WTC11 (cell line): Measurements from ENCODE around the gene CHPT1. TPM values are rescaled to one million over a fixed set of nuclear protein-coding genes. Genes with fewer than 3 reads are reported as not detected.
"Not testable (repeated sequence)": the region's sequence is repeated elsewhere in the genome, so short reads cannot be mapped to it uniquely, and the experiment has no call there.

Experiments
- ATAC-seq: fragments of 200-7000 bp; cut with Tn5 transposase; 2 replicates; pipeline ENCODE4 v1.10.0; 2021; ENCODE audit warnings: mild to moderate bottlenecking, moderate library complexity
- CTCF ChIA-PET: fragments of 300-600 bp; sonication (Branson Sonifier 250); formaldehyde crosslinking; loops from one replicate; lab custom pipeline; 2021; ENCODE audit warnings: antibody characterized with exemption; lab: Charles Lee
- POLR2A ChIA-PET: fragments of 350-600 bp; sonication (Branson Sonifier 250); formaldehyde crosslinking; loops from one replicate; lab custom pipeline; 2021; ENCODE audit warnings: antibody characterized with exemption; lab: Charles Lee
- DNase-seq: peaks from one replicate; pipeline ENCODE4 v3.0.0; 2021; ENCODE audit warnings: low spot score
- H3K27ac Mint-ChIP-seq: 2 replicates; pipeline ENCODE4 v1.8.0; 2021; ENCODE audit warnings: mixed read lengths
- H3K27me3 Mint-ChIP-seq: 2 replicates; pipeline ENCODE4 v1.8.0; 2021; ENCODE audit warnings: low read depth, mild to moderate bottlenecking, moderate library complexity, mixed read lengths
- H3K36me3 Mint-ChIP-seq: 2 replicates; pipeline ENCODE4 v1.8.0; 2021; ENCODE audit warnings: mixed read lengths
- H3K4me1 Mint-ChIP-seq: 2 replicates; pipeline ENCODE4 v1.8.0; 2022; ENCODE audit warnings: mixed read lengths
- H3K4me3 Mint-ChIP-seq: 2 replicates; pipeline ENCODE4 v1.8.0; 2021; ENCODE audit warnings: mild to moderate bottlenecking, moderate library complexity, mixed read lengths
- H3K9me3 Mint-ChIP-seq: 2 replicates; pipeline ENCODE4 v1.8.0; 2021; ENCODE audit warnings: mixed read lengths
- AR ChIP-seq: fragments of 250-450 bp; sonication (Bioruptor Pico); IDR thresholded peaks from 2 replicates; pipeline ENCODE4 v1.9.0; 2021; ENCODE audit warnings: mild to moderate bottlenecking
- ELF4 ChIP-seq: sonication (generic); formaldehyde crosslinking; IDR thresholded peaks from 2 replicates; pipeline ENCODE4 v1.8.1; 2022; ENCODE audit warnings: low read depth, mild to moderate bottlenecking, moderate library complexity, missing genetic modification reagents
- ERG ChIP-seq: fragments of 250-450 bp; sonication (Bioruptor Pico); IDR thresholded peaks from 2 replicates; pipeline ENCODE4 v1.8.0; 2021; ENCODE audit warnings: mild to moderate bottlenecking
- ESRRA ChIP-seq: sonication (generic); formaldehyde crosslinking; IDR thresholded peaks from 2 replicates; pipeline ENCODE4 v1.8.1; 2022; ENCODE audit warnings: mild to moderate bottlenecking, missing genetic modification reagents, borderline replicate concordance
- FOXJ3 ChIP-seq: sonication (generic); formaldehyde crosslinking; IDR thresholded peaks from 2 replicates; pipeline ENCODE4 v1.9.0; 2021; ENCODE audit warnings: missing genetic modification reagents, mild to moderate bottlenecking, borderline replicate concordance
- GRHL2 ChIP-seq: fragments of 250-450 bp; sonication (Bioruptor Pico); IDR thresholded peaks from 2 replicates; pipeline ENCODE4 v1.8.0; 2022; ENCODE audit warnings: mild to moderate bottlenecking, moderate library complexity; ENCODE audit not compliant: insufficient replicate concordance, severe bottlenecking
- IRF1 ChIP-seq: sonication (generic); formaldehyde crosslinking; IDR thresholded peaks from 2 replicates; pipeline ENCODE4 v1.8.0; 2023; ENCODE audit warnings: missing genetic modification reagents
- JAZF1 ChIP-seq: fragments of 250-450 bp; sonication (Bioruptor Pico); IDR thresholded peaks from 2 replicates; pipeline ENCODE4 v1.9.0; 2021; ENCODE audit warnings: moderate library complexity, mild to moderate bottlenecking, inconsistent platforms
- MXD4 ChIP-seq: fragments of 250-450 bp; sonication (Bioruptor Pico); IDR thresholded peaks from 2 replicates; pipeline ENCODE4 v1.8.0; 2021; ENCODE audit warnings: mild to moderate bottlenecking, moderate library complexity, borderline replicate concordance
- MYBL2 ChIP-seq: sonication (generic); formaldehyde crosslinking; IDR thresholded peaks from 2 replicates; pipeline ENCODE4 v1.8.1; 2023; ENCODE audit warnings: mild to moderate bottlenecking, moderate library complexity, missing genetic modification reagents
- NFE2L1 ChIP-seq: sonication (generic); formaldehyde crosslinking; IDR thresholded peaks from 2 replicates; pipeline ENCODE4 v1.8.1; 2023; ENCODE audit warnings: missing genetic modification reagents
- OVOL2 ChIP-seq: fragments of 250-450 bp; sonication (Bioruptor Pico); IDR thresholded peaks from 2 replicates; pipeline ENCODE4 v1.9.0; 2021; ENCODE audit warnings: mild to moderate bottlenecking, borderline replicate concordance
- TP53 ChIP-seq: sonication (generic); formaldehyde crosslinking; IDR thresholded peaks from 2 replicates; pipeline ENCODE4 v1.8.1; 2023; ENCODE audit warnings: mild to moderate bottlenecking, missing genetic modification reagents
- USF1 ChIP-seq: sonication (generic); formaldehyde crosslinking; IDR thresholded peaks from 2 replicates; pipeline ENCODE4 v1.8.0; 2022; ENCODE audit warnings: mild to moderate bottlenecking, missing genetic modification reagents
- ZNF263 ChIP-seq: sonication (generic); formaldehyde crosslinking; IDR thresholded peaks from 2 replicates; pipeline ENCODE4 v1.8.1; 2022; ENCODE audit warnings: low read depth, mild to moderate bottlenecking, moderate library complexity, missing genetic modification reagents
- ZNF396 ChIP-seq: fragments of 250-450 bp; sonication (Bioruptor Pico); IDR thresholded peaks from 2 replicates; pipeline ENCODE4 v1.8.0; 2021; ENCODE audit warnings: mild to moderate bottlenecking, moderate library complexity, borderline replicate concordance
- ZNF416 ChIP-seq: fragments of 250-450 bp; sonication (Bioruptor Pico); IDR thresholded peaks from 2 replicates; pipeline ENCODE4 v1.9.0; 2021; ENCODE audit warnings: mild to moderate bottlenecking, inconsistent platforms
- ZNF423 ChIP-seq: fragments of 250-450 bp; sonication (Bioruptor Pico); IDR thresholded peaks from 2 replicates; pipeline ENCODE4 v2.1.2; 2022; ENCODE audit warnings: mild to moderate bottlenecking, moderate library complexity
- ZNF532 ChIP-seq: fragments of 250-450 bp; sonication (Bioruptor Pico); IDR thresholded peaks from 2 replicates; pipeline ENCODE4 v1.9.0; 2021; ENCODE audit warnings: mild to moderate bottlenecking, borderline replicate concordance
- total RNA-seq: library from RNA; stranded (reverse); gene quantifications from 3 replicates; pipeline ENCODE4 v1.2.3, GENCODE V29; 2021

CHPT1 gene
- total RNA-seq, 1 experiment from 2014 or later, result 19.1 TPM

- H3K27me3 Mint-ChIP-seq, result no peaks in the 10 kb centered on the region
- TF ChIP-seq NFE2L1, result no peak
- TF ChIP-seq FOXJ3 (CRISPR knock-in tag), result no peak
- H3K9me3 Mint-ChIP-seq, result no peaks in the 10 kb centered on the region
- DNase-seq (no peak), ATAC-seq (no peak)
- H3K4me1 Mint-ChIP-seq, result peaks cover 4% of the 10 kb centered on the region
- H3K4me3 Mint-ChIP-seq, result no peak overlapping the region
- H3K36me3 Mint-ChIP-seq, result no peaks in the 10 kb centered on the region
- no peak overlapping the region for H3K27ac Mint-ChIP-seq
- POLR2A ChIA-PET, result no interaction called here
- CTCF ChIA-PET, result no interaction called here
Measured at GRCh38 chr12:101655393-101655792, 42.0 kb upstream of the CHPT1 start.

GRCh38 chr12:101660662-101661061 lies 36.8 kb upstream of the CHPT1 start:
- CTCF ChIA-PET, H3K27me3 Mint-ChIP-seq: not testable (repeated sequence)

GRCh38 chr12:101663298-101663697 lies 34.1 kb upstream of the CHPT1 start:
- Mint-ChIP-seq H3K27ac (no peak overlapping the region), H3K9me3 (no peaks in the 10 kb centered on the region), H3K4me1 (peaks cover 28% of the 10 kb centered on the region), H3K27me3 (peaks cover 3% of the 10 kb centered on the region; the same call in 1 of the 2 replicates), H3K4me3 (no peak overlapping the region), H3K36me3 (no peaks in the 10 kb centered on the region)
- ChIA-PET CTCF (no interaction called here), POLR2A (no interaction called here)
- DNase-seq (no peak), ATAC-seq (peak; percentile 39; the same call in 1 of the 2 replicates)
- TF ChIP-seq MYBL2 (no peak), OVOL2 (CRISPR knock-in tag) (no peak), MXD4 (CRISPR knock-in tag) (no peak), ESRRA (no peak), GRHL2 (CRISPR knock-in tag) (no peak), TP53 (CRISPR knock-in tag) (no peak)

More at GRCh38 chr12:101660662-101661061, 36.8 kb upstream of the CHPT1 start:
- POLR2A ChIA-PET, H3K27ac Mint-ChIP-seq, ATAC-seq, H3K9me3 Mint-ChIP-seq, DNase-seq, H3K36me3 Mint-ChIP-seq, H3K4me3 Mint-ChIP-seq: not testable (repeated sequence)
- peaks cover 21% of the 10 kb centered on the region for H3K4me1 Mint-ChIP-seq

GRCh38 chr12:101664992-101665391 lies 32.4 kb upstream of the CHPT1 start:
- no peaks in the 10 kb centered on the region for H3K9me3 Mint-ChIP-seq
- peaks cover 28% of the 10 kb centered on the region for H3K4me1 Mint-ChIP-seq
- no peak overlapping the region for H3K27ac Mint-ChIP-seq
- no peak for DNase-seq
- CTCF ChIA-PET, result no interaction called here
- no peak for ATAC-seq
- no peaks in the 10 kb centered on the region for H3K36me3 Mint-ChIP-seq
- H3K4me3 Mint-ChIP-seq, result no peak overlapping the region
- POLR2A ChIA-PET, result no interaction called here
- peaks cover 3% of the 10 kb centered on the region; the same call in 1 of the 2 replicates for H3K27me3 Mint-ChIP-seq
- no peak for TF ChIP-seq ZNF416 (CRISPR knock-in tag)
- no peak for TF ChIP-seq ERG (CRISPR knock-in tag)
- TF ChIP-seq ZNF263 (CRISPR knock-in tag), result no peak
- no peak for TF ChIP-seq IRF1
- no peak for TF ChIP-seq GRHL2 (CRISPR knock-in tag)
- TF ChIP-seq ZNF423 (CRISPR knock-in tag), result no peak
- no peak for TF ChIP-seq ELF4
- no peak for TF ChIP-seq ZNF532 (CRISPR knock-in tag)
- no peak for TF ChIP-seq ZNF396 (CRISPR knock-in tag)
- TF ChIP-seq USF1, result no peak
- TF ChIP-seq JAZF1 (CRISPR knock-in tag), result no peak
- TF ChIP-seq AR, result no peak
